Endothelial cell (in vitro differentiated cells): ENCODE measurements around the gene HLA-DPA1. TPM values are rescaled to one million over a fixed set of nuclear protein-coding genes. Genes with fewer than 3 reads are reported as not detected.

Experiments
- DNase-seq: peaks from one replicate; pipeline ENCODE4 v3.0.0; 2021; ENCODE audit warnings: low spot score
- H3K27ac Mint-ChIP-seq: one replicate; pipeline ENCODE4 v1.8.0; 2021; ENCODE audit warnings: mixed read lengths, inconsistent platforms; ENCODE audit not compliant: unreplicated experiment
- H3K27me3 Mint-ChIP-seq: one replicate; pipeline ENCODE4 v1.8.0; 2021; ENCODE audit warnings: mild to moderate bottlenecking, moderate library complexity, mixed read lengths, inconsistent platforms; ENCODE audit not compliant: unreplicated experiment
- H3K36me3 Mint-ChIP-seq: one replicate; pipeline ENCODE4 v1.8.0; 2021; ENCODE audit warnings: mild to moderate bottlenecking, low read depth, mixed read lengths, inconsistent platforms; ENCODE audit not compliant: unreplicated experiment
- H3K4me1 Mint-ChIP-seq: one replicate; pipeline ENCODE4 v1.8.0; 2021; ENCODE audit warnings: mild to moderate bottlenecking, mixed read lengths, inconsistent platforms; ENCODE audit not compliant: unreplicated experiment
- H3K4me3 Mint-ChIP-seq: one replicate; pipeline ENCODE4 v1.8.0; 2021; ENCODE audit warnings: mild to moderate bottlenecking, mixed read lengths, inconsistent platforms; ENCODE audit not compliant: unreplicated experiment
- H3K9me3 Mint-ChIP-seq: one replicate; pipeline ENCODE4 v1.8.0; 2021; ENCODE audit warnings: mixed read lengths, inconsistent platforms; ENCODE audit not compliant: unreplicated experiment
- CTCF ChIP-seq: fragments of 200-600 bp; sonication (generic); IDR thresholded peaks from one replicate; pipeline ENCODE4 v1.5.0; 2021; ENCODE audit warnings: antibody characterized with exemption; ENCODE audit not compliant: unreplicated experiment
- total RNA-seq: library from RNA; stranded (reverse); fragmentation: NEBNext Ultra II Directional; extraction: Animal tissue kit (Norgen Biotek cat#: 25700); gene quantifications from one replicate; pipeline ENCODE4 v1.2.1, GENCODE V29; 2021; ENCODE audit not compliant: unreplicated experiment

Gene HLA-DPA1
- total RNA-seq, 1 donor from 2014 or later, result 8.5 TPM

- TF ChIP-seq CTCF, result no peak
- peaks cover 3% of the 10 kb centered on the region for H3K27me3 Mint-ChIP-seq
- no peaks in the 10 kb centered on the region for H3K9me3 Mint-ChIP-seq
- H3K27ac Mint-ChIP-seq, result no peak overlapping the region
- H3K4me1 Mint-ChIP-seq, result no peaks in the 10 kb centered on the region
- H3K36me3 Mint-ChIP-seq, result peaks cover 5% of the 10 kb centered on the region
- H3K4me3 Mint-ChIP-seq, result no peak overlapping the region
- no peak for DNase-seq
These were observed 34.9 kb upstream of the HLA-DPA1 start for GRCh38 chr6:33108307-33108706.

GRCh38 chr6:33107641-33108040 lies 34.2 kb upstream of the HLA-DPA1 start:
- no peak overlapping the region for H3K27ac Mint-ChIP-seq
- TF ChIP-seq CTCF, result no peak
- no peaks in the 10 kb centered on the region for H3K9me3 Mint-ChIP-seq
- no peaks in the 10 kb centered on the region for H3K4me1 Mint-ChIP-seq
- H3K4me3 Mint-ChIP-seq, result no peak overlapping the region
- peaks cover 5% of the 10 kb centered on the region for H3K36me3 Mint-ChIP-seq
- no peak for DNase-seq
- peaks cover 3% of the 10 kb centered on the region for H3K27me3 Mint-ChIP-seq

GRCh38 chr6:33105916-33106871 lies 32.7 kb upstream of the HLA-DPA1 start:
- H3K4me3 Mint-ChIP-seq, result no peak overlapping the region
- no peaks in the 10 kb centered on the region for H3K9me3 Mint-ChIP-seq
- peaks cover 5% of the 10 kb centered on the region for H3K36me3 Mint-ChIP-seq
- no peaks in the 10 kb centered on the region for H3K4me1 Mint-ChIP-seq
- DNase-seq, result no peak
- no peak overlapping the region for H3K27ac Mint-ChIP-seq
- H3K27me3 Mint-ChIP-seq, result peaks cover 3% of the 10 kb centered on the region
- TF ChIP-seq CTCF, result no peak

GRCh38 chr6:33105386-33105785 lies 31.9 kb upstream of the HLA-DPA1 start:
- Mint-ChIP-seq H3K36me3 (peaks cover 5% of the 10 kb centered on the region), H3K4me3 (no peak overlapping the region), H3K27ac (no peak overlapping the region), H3K9me3 (peaks cover 4% of the 10 kb centered on the region), H3K4me1 (no peaks in the 10 kb centered on the region), H3K27me3 (peaks cover 3% of the 10 kb centered on the region)
- no peak for DNase-seq
- no peak for TF ChIP-seq CTCF

GRCh38 chr6:33104887-33105286 lies 31.4 kb upstream of the HLA-DPA1 start:
- Mint-ChIP-seq H3K27me3 (peaks cover 3% of the 10 kb centered on the region), H3K4me3 (no peak overlapping the region), H3K36me3 (peaks cover 5% of the 10 kb centered on the region), H3K9me3 (peaks cover 4% of the 10 kb centered on the region), H3K27ac (no peak overlapping the region), H3K4me1 (no peaks in the 10 kb centered on the region)
- no peak for DNase-seq
- no peak for TF ChIP-seq CTCF
